ENCODE data around the gene RSPH1. TPM values are rescaled to one million over a fixed set of nuclear protein-coding genes. Genes with fewer than 3 reads are reported as not detected.

RSPH1 gene
- total RNA-seq, 4 donors from 2014 or later, result 0.50 to 0.78 (median 0.57) TPM; not detected in 1

- 95% methylated on average over 4 of the region's 4 CpGs for WGBS
- intact Hi-C loops (cut with DNase I), result no loop called here
- H3K36me3 ChIP-seq, result no peaks in the 10 kb centered on the region
- no peak overlapping the region for H3K4me3 ChIP-seq
- no peak for TF ChIP-seq POLR2A (IDR thresholded peaks at IDR 0.05; ENCODE audit: low read depth)
- no peak for TF ChIP-seq CTCF (IDR thresholded peaks at IDR 0.05)
- no peak for TF ChIP-seq EP300 (IDR thresholded peaks at IDR 0.05)
- no peak for TF ChIP-seq POLR2AphosphoS5 (IDR thresholded peaks at IDR 0.05)
- H3K9me3 ChIP-seq, result no peaks in the 10 kb centered on the region
- H3K4me1 ChIP-seq, result peaks cover 0 to 9% (median 3%) of the 10 kb centered on the region in 4 donors
- peaks cover 0 to 6% (median 0%) of the 10 kb centered on the region in 4 donors for H3K27me3 ChIP-seq
- no peak overlapping the region for H3K27ac ChIP-seq (replicated peaks in 1 of 4)
- no peak for DNase-seq (ENCODE audit: extremely low spot score)
These were observed 14.9 kb downstream of the RSPH1 start for GRCh38 chr21:42481169-42481568.

- no peaks in the 10 kb centered on the region for H3K36me3 ChIP-seq
- no peaks in the 10 kb centered on the region for H3K9me3 ChIP-seq
- no peak overlapping the region for H3K4me3 ChIP-seq
- peaks cover 0 to 4% (median 1%) of the 10 kb centered on the region in 4 donors for H3K4me1 ChIP-seq
- WGBS, result 93% methylated on average over 10 of the region's 10 CpGs
- no peak overlapping the region for H3K27ac ChIP-seq (replicated peaks in 1 of 4)
- intact Hi-C loops (cut with DNase I), result no loop called here
- TF ChIP-seq CTCF (IDR thresholded peaks at IDR 0.05) (no peak), POLR2A (IDR thresholded peaks at IDR 0.05; ENCODE audit: low read depth) (no peak), EP300 (IDR thresholded peaks at IDR 0.05) (no peak), POLR2AphosphoS5 (IDR thresholded peaks at IDR 0.05) (no peak)
- peaks cover 0 to 10% (median 0%) of the 10 kb centered on the region in 4 donors for H3K27me3 ChIP-seq
- DNase-seq (ENCODE audit: extremely low spot score), result no peak
These were observed 15.3 kb downstream of the RSPH1 start for GRCh38 chr21:42480736-42481135.

DNA sequence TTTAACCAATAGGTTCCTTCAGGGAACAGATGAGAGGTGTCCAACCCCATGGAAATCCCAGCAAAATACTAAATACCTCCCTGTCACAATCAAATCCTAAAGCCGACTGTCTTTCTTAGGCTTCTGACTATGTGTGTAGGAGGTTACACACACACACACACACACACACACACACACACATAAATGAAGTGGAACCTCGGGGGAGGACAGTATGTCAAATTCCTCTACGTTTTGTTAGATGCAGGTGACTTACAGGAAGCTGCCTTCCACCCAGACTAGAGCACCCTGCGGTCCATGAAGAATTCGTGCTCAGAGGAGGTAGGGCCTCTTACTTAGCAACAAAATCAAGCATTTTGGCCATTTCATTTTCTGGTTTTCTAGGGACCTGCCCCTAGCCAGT, 16.4 kb downstream of the RSPH1 start:
- intact Hi-C loops (cut with DNase I), result no loop called here
- no peak for DNase-seq (ENCODE audit: extremely low spot score)
- Histone ChIP-seq H3K27ac (replicated peaks in 1 of 4) (no peak overlapping the region), H3K4me3 (no peak overlapping the region), H3K4me1 (no peaks in the 10 kb centered on the region), H3K27me3 (peaks cover 0 to 14% (median 0%) of the 10 kb centered on the region in 4 donors), H3K36me3 (no peaks in the 10 kb centered on the region), H3K9me3 (no peaks in the 10 kb centered on the region)
- TF ChIP-seq CTCF (IDR thresholded peaks at IDR 0.05) (no peak), EP300 (IDR thresholded peaks at IDR 0.05) (no peak), POLR2A (IDR thresholded peaks at IDR 0.05; ENCODE audit: low read depth) (no peak), POLR2AphosphoS5 (IDR thresholded peaks at IDR 0.05) (no peak)
- 78% methylated on average over 5 of the region's 5 CpGs for WGBS

GRCh38 chr21:42478504-42478903, 17.5 kb downstream of the RSPH1 start:
- no peak for DNase-seq (ENCODE audit: extremely low spot score)
- Histone ChIP-seq H3K9me3 (no peaks in the 10 kb centered on the region), H3K27ac (replicated peaks in 1 of 4) (no peak overlapping the region), H3K27me3 (peaks cover 0 to 14% (median 0%) of the 10 kb centered on the region in 4 donors), H3K4me1 (peaks cover 0 to 5% (median 0%) of the 10 kb centered on the region in 4 donors), H3K36me3 (no peaks in the 10 kb centered on the region), H3K4me3 (no peak overlapping the region)
- 74% methylated on average over 7 of the region's 7 CpGs for whole genome bisulfite sequencing
- intact Hi-C loops (cut with DNase I), result no loop called here
- TF ChIP-seq CTCF (IDR thresholded peaks at IDR 0.05) (no peak), EP300 (IDR thresholded peaks at IDR 0.05) (no peak), POLR2AphosphoS5 (IDR thresholded peaks at IDR 0.05) (no peak), POLR2A (IDR thresholded peaks at IDR 0.05; ENCODE audit: low read depth) (no peak)
